Measurements from ENCODE around the gene IFT122.

GRCh38 chr3:129425619-129426018 is 14.4 kb upstream of the IFT122 start:
- TF ChIP-seq EZH2 (IDR thresholded peaks at IDR 0.05; ENCODE audit: borderline replicate concordance, low read depth, low read length, severe bottlenecking) (no peak), CTCF (IDR thresholded peaks at IDR 0.05; ENCODE audit: extremely low read depth in 1 of 2, insufficient read depth in 1 of 2, low read depth in 1 of 2, low read length in 2 of 2) (no peak), POLR2AphosphoS5 (IDR thresholded peaks at IDR 0.05; ENCODE audit: insufficient read depth, low read depth, low read length) (no peak), MYC (IDR thresholded peaks at IDR 0.05; ENCODE audit: low read depth, low read length) (no peak), MAX (IDR thresholded peaks at IDR 0.05; ENCODE audit: insufficient read depth, insufficient read length) (no peak)

Data from endothelial cell of umbilical vein (primary cell).